Islet of Langerhans (tissue), 1 donor: ENCODE data around the gene ADPRH.
"Not testable (repeated sequence)": the region's sequence is repeated elsewhere in the genome, so short reads cannot be mapped to it uniquely, and the experiment has no call there.

ENCODE experiments used
- FAIRE-seq: peaks from one replicate; lab custom pipeline; 2011; peaks lifted over from hg19 to GRCh38; lab: Jason Lieb, UNC

Gene ADPRH

DNA sequence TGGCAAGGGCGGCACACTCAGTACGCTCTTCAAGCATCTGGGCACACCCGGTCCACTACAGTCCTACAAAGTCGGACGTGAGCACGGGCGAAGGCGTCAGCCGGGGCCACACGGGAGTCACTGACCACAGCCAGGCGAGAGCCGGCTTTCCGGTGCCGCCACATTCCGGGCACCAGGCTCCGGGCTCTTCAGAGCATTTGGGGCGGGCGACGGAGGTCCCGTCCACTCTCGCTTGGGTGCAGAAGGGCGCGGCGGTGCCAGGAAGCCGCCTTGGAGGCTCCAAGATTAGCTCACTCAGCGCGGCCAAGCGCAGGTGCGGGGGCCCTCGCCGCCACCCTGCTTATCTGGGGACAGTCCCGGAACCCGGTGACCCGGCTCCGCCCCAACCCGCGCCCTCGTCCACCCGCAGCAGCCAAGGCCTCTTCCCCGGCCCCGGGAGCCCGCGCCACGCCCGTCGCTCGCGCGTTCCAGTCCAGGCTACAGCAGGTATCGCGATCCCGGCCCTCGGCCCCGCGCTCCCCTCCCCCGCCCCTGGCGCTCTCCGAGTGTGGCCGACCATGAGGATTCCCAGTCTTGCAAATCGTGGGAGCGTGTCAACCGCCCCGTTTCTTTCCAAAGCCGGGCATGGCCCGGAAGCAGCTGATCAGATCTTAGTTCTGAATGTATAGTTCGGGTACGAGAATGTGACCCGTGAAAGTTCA is at the start of gene ADPRH:
TSS of gene ADPRH (plus strand) at position 127 of the 701 bp plus-strand sequence. CDS start 2,678 bp downstream, outside the sequence.
- no peak for FAIRE-seq

DNA sequence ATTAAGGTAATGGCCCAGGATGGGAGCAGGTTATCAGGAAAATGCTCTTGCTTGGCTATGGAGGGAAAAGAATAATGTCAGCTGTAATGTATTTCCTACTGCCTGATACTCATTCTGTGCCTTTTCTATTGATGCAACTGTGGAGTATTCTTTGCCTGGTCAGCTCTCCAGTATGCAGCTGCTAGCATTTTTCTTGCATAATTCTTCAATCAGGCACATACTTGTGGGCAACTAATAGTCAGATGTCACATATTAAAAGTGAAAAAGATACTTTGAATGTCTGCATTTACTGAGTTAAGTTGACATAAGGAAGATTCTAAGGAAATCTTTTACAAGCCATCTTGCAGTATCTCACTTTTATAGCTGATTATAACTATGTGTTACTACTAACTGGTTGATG is 49.4 kb upstream of the ADPRH start:
- FAIRE-seq = no peak

DNA sequence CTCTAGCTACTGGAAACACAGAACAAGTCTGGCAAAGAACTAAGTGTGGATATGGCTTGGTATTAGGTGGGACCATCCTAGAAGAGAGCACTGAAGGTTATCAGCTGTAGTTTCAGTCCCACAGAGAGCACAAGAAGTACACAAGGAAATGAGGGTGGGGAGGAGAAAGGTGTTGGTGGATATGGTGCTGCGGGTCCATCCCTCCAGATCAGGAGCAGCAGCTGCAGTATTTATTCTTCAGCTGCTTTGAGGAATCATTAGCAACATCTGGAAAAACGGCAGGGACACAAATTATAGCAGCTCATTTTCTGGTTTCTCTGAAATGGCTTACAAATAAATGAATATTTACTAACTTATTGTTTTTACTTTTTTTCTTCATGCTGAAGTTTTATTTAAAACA is 48.8 kb upstream of the ADPRH start:
- no peak for FAIRE-seq

DNA sequence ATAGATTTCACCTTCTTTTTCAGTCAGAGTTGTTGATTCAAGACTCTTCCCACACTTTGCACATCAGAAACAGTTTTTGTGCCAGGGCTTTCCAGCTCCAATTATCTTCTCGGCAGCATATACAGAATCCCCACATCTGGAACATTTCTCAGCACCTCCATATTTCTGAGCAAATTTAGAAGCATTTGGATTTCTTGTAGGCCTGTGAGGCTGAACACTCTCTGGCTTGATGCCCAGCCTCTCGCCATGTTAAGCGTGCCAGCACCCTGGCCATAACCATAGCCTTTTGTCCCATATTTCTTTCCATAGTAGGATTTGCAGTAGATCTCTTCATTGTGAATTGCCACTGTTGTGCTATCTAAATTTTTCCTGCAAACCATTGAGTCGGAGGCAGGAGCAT is 48.1 kb upstream of the ADPRH start:
- no peak for FAIRE-seq

DNA sequence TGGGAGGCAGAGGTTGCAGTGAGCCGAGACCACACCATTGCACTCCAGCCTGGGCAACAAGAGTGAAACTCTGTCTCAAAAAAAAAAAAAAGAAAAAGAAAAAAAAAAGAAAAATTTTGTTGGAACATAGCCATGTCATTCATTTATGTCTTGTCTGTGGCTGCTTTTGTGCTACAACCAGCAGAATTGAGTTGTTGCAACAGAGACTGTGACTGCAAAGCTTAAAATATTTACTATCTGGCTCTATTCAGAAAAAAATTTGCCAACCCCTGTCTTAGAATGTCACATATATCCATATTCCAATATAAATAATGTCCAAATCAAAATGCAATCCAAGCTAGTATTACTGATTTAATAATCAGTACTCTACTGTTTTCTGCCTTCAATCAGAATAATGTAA is 45.0 kb upstream of the ADPRH start:
- no peak for FAIRE-seq

DNA sequence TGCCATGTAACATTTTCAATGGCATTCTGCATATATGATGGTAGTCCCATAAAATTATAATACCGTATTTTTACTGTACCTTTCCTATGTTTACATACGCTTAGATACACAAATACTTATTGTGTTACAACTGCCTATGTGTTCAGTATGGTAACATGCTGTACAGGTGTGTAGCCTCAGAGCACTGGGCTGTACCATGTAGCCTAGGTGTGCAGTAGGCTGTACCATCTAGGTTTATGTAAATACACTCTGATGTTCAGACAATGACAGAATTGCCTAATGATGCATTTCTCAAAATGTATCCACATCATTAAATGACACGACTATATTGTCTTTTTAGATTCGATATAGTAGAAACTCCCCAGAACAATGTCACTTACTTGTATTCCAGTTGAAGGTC is 42.5 kb upstream of the ADPRH start:
- no peak for FAIRE-seq

DNA sequence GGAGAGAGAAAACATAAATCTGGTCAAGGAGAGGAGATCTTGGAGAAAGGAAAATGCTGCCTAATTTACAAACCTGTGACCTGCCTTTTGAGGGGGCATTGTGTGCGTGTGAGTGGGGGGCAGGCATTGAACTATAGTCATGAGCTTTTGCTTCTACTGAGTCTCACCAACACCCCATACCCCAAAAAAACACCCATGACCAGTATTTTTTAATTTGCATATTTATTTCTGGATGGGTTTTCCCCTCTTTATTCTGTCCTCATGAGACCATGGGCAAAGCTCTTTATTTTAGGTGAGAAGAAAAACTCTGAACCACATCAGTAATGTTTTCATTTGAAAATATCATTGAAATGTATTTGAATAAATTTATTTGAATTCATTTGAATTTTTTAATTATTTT is 40.5 kb upstream of the ADPRH start:
- FAIRE-seq = no peak

DNA sequence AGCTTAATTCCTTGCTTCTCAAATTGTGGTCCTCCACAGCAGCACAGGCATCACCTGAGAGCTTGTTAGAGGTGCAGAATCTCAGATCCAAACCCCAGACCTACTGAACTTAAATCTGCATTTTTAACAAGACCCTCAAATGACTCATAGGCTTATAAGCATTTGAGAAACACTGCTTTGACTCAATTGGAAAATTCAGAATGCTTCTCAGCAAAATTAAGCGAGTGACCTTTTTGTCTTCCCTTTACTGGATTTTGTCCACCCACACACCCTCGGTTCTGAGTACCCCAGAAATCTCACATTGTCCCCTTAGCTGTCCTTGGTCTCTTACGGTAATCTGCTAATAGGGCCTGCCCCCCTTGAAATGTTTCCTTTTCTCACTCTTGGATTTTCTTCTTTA is 37.7 kb upstream of the ADPRH start:
- no peak for FAIRE-seq

DNA sequence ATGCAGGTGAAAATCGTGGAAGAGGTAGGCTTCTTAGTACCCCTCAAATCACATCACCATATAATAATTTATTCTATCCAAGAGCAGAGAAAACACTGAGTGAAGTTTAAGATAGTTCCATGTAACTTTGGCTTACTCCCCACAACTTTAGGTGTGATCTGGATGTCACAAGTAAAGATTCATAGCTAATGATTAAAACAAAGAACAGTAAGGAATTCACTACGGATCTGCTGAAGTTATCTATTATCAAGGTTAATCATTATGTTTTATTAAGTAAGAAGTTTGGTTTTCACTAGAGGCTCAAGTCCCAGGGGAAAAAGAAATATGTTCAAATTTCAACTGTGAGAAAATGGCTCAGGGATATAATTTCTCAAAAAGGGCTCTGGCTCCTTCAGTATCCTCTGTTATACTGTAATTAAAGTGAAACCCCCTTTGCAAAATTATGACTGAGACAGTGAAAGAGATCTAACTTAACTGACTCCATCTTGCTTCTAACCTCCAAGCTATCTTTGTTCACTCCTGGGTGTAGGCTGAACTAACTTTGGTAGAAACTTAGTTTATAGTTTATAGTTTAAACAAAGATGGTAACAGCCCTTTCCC is 37.0 kb upstream of the ADPRH start:
- FAIRE-seq = no peak

DNA sequence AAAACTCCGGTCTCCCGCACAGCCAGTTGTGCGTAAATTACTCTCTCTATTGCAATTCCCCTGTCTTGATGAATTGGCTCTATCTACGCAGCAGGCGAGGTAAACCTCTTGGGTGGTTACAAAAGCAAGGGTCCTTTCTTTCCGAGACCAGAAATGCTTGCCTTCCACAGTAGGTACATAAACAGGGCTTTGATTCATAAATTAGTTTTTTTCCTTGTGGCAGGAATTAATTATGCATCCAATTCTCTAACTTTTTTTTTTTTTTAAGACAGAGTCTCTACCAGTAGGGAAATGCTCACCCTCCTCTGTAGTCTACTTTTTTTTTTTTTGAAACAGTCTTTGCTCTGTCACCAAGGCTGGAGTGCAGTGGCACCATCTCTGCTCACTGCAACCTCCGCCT is 36.1 kb upstream of the ADPRH start:
- FAIRE-seq = no peak

DNA sequence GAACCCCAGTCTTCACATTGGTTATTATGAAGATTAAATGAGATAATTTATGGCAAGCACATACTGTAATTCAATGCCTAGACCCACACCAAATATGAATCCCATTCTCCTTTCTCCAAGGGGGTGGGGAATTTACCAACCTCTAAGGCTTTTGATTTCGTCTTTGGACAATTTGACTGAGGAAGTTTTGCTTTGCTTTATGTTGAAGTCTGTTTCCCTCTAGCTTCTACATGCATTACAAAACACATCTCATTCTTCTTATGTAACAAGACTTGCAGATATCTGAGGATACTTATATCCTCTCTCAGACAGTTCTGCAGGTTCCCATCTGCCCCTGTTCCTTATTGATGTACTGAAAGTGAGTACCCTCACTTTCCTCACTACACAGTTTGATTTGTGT is 32.1 kb upstream of the ADPRH start:
- no peak for FAIRE-seq

DNA sequence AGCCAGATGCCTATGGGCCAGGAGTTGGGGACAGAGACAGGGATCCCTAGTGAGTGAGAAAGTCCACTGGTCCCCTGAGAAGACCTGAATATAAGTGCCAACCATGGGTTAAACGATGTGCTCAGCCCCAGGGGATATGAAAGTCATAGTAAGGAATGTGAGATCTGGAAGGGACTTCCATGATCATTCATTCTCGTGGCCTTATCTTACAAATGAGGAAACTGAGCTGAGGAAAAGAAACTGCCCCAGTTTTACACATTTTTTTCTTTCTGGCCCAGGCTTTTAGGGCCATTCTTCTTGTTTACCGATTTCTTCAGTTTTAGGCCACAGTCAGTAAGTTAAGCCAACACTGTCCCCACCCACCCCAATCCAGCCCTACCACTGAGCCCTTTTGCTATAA is 31.0 kb upstream of the ADPRH start:
- no peak for FAIRE-seq

DNA sequence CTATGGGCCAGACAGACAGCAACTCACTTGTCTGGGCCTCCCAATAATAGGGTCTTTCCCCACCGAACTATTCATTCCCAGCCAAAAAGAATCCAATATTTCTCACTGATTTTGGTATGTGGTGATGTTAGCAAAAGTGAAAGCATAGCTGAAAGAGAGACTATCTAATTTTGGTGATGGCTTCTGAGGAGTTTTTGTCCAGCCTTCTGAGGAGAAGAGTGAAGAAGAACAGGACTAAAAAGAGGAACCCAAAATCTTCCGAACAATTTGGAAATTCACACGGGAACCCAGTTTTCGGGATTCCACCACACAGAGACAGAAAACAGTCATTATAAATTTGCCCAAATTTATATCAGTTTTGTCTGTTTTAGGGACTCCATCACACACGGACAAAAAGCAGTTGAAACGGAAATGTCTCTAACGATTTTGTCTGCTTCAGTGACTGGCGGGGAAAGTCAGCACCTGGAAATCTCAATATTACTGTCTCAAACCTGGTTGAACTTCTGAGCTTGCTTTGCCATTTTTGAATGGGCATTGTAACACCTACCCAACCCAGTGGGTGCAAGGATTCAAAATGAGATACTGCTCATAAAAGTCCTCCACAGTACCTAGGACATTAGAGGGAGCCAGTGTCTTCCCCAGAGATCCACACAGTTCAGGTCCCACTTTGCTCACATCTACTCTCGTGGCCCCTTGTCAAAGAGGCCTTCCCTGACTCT is 28.9 kb upstream of the ADPRH start:
- no peak for FAIRE-seq

DNA sequence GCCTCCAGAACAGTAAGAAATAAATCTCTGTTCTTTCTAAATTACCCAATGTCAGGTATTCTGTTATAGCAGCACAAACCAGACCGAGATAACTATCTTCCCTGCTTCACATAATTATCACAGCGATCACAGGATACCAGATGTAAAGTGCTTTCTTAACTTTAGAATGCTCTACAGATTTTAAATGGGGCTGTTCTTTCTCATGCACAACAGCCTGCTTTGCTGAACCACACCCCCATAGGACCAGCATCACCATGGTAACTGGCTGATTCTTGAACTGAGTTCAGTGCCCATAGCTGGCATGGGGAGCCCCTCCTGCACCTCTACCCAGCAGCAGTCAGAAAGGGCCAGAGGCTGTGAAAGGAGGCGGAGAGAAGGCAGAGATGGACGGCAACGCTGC is 27.7 kb upstream of the ADPRH start:
- no peak for FAIRE-seq

DNA sequence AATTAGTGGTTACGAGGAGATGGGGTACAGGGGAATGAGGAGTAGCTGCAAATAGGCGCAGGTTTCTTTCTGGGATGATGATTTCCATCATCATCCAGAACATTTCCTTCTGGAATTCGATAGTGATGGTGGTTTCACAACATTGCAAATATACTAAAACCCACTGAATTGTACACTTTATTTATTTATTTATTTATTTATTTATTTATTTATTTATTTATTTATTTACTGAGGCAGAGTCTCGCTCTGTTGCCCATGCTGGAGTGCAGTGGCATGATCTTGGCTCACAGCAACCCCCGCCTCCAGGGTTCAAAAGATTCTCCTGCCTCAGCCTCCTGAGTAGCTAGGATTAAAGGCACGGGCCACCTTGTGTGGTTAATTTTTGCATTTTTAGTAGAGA is 26.4 kb upstream of the ADPRH start:
- FAIRE-seq = not testable (repeated sequence)

DNA sequence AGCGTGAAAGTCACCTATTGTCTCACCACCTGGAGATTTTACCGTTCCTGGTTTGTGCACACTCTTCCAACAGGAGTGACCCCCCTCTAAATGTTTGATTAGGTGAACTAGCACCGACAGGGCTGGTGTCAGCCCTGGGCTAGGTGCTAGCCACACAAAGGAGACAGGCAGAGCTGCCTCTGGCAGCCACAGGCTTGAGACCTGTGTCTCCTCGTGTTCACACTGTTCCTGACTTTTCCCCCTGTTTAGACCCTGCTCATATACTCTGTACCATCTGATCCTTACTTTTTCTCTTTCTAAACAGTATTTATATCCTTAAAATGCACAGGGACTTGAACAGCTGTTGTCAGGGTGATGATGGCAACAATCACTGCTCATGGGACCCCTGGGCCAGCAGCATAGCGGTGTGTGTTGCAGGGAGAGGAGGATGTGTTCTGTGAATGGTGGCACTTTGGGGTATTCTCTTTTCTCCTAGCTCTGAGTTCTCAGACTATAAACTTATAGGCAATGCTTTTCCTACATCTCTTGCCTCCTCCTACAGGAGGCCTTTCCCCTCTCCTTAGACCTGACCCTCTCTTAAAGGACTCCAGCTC is 25.4 kb upstream of the ADPRH start:
- FAIRE-seq = no peak

DNA sequence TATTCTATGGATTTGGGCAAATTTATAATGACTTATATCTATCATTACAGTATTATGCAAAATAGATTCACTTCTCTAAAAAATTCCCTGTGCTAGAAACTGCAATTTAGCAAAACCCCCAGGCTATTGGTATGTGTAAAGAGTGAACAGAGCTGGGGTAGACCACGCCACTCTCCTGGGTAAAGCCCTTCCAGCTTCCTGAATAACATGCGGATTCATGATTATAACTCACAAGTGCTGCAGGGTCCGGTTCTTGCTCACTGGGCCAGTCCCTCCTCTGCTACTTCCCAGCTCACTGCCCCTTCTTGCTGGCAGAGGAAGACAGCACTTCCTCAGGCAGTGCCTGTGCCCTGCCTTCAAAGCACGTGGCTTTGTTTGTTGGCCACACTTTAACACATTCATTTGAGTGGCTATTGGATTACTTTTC is 24.0 kb upstream of the ADPRH start:
- no peak for FAIRE-seq

DNA sequence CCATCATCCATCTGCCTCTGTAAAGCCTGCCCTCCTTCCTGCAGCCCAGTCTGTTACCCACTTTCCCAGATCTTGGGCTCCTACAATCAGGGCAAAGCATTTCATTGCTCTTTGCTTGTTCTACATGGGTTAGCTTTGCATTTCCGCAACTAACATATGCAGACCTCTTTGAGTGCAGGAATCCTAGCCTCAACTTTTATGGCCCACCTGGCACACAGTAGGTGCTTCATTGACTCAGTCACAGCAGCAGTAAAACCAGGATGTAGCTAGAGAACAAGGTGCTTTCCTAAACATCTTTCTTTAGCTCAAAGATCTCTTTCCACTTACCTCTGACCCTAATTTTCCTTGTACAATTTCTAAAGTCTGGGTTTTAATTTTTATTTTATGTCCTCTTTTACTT is 23.4 kb upstream of the ADPRH start:
- FAIRE-seq = no peak

DNA sequence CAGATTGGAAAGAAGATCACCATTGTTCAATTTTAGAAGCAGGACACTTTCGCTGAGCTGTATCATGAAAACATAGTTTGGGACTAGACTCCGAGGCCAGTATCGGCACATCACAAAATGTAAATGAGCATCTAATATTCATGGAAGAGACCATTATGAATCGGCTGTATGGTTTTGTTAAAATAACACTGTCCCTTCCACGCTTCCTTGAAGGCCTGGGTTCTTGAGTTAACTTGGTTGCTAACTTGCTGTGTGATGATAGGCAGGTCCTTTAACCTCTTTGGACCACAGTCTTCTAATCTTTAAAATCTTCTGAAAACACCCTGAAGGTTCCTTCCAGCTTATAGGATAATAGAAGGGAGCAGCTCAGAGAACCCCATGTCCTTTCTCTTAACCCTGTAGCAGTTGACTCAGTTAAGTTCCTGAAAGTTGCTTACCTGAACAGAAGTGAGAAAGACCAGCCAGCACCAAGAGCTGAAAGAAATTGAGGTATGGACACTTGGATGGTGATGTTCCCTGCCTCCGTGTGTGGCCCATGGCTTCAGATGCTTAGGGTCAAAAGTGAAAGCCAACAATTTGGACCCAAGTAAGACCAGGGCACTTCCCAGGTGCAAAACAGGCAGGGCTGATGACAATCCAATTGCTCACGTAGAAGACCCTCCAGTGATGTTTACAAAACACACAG is 22.0 kb upstream of the ADPRH start:
- no peak for FAIRE-seq

DNA sequence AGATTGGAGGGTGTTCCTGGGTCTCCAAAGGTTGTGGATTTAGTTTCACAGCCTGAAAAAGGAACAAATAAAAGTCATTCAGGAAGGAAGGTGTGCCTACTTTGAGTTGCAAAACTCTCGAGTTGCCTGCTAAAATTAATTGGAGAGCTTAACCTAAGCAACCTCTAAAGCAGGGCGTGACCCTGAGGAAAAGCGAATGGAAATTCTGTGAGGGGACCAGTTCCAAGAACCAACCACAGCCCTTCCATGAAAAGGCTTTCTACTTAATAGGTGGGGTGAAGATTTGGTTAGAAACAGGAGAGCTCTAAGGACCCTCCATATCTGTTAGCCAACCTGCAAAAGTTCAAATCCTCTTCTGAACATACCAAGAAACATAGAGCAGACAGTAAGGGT is 21.4 kb upstream of the ADPRH start:
- no peak for FAIRE-seq

DNA sequence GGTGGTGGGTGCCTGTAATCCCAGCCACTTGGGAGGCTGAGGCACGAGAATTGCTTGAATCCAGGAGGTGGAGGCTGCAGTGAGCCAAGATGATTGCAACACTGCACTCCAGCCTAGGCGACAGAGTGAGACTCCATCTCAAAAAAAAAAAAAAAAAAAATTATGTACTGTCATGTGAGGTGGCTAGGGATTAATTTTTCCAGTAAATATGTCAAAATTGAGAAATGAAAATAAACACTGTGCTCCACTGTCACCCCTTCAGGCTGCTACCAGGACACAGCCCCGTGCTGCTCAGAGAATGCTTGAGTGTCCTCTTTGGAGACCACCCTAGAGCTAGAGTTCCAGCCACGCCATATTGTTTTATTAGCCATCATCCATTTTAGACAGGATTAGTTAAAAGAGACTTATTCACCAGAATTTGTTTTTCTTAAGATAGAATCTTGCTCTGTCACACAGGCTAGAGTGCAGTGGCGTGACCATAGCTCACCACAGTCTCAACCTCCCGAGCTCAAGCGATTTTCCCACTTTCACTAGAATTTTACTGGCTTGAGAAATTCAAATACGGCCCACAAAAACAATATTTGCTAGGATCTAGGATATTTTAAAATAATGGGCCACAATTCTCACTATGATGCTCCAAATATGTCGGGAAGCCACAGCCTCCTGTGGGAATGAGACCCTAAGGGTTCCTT is 20.5 kb upstream of the ADPRH start:
- FAIRE-seq = no peak

DNA sequence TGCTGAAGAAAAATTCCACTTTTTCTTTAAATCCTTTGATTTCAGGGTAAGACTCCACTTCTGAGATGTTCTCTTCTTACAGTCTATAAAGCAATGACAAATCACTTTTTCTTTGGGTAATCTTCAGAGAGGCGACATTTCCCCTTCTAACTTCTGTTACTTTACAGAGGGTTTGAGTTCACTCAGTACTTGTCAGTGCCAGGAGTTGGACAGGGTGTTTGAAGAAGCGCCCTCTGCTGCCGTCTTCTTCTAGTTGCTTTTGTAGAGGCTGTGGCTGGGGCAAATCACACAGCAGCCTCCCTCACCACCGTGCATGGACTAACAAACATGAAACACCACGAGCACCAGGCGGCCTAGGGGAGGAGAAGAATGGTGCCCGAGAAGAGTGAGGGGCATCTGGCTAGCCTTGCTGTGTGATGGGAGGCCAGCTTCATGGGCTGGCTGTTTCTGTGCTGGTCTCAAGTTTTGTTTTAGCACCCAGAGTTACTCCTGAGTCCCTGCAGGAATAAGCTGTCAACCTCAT is 19.8 kb upstream of the ADPRH start, which contains the start of gene CD80:
TSS of gene CD80 (minus strand) at position 174 of the 523 bp plus-strand sequence. CDS start 1,886 bp downstream, outside the sequence.
- FAIRE-seq = no peak
